ENCODE data around the gene TNFRSF12A. TPM values are rescaled to one million over a fixed set of nuclear protein-coding genes. Genes with fewer than 3 reads are reported as not detected.

Gene TNFRSF12A
- total and polyA plus RNA-seq, 2 of the 13 experiments (the other 11 are each of a cell fraction or from before 2014, with no cell fraction given), result 61.9 to 66.0 TPM

DNA sequence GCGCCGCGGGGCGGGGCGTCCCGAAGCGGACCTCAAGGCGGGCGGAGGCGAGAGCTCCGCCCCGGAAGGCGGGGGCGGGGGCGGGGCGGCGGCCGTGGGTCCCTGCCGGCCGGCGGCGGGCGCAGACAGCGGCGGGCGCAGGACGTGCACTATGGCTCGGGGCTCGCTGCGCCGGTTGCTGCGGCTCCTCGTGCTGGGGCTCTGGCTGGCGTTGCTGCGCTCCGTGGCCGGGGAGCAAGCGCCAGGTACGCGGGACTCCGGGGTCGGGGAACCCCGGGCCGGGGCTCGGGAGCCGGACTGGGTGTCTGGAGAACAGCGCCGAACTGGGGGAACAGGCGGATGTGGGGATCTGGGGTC lies at the start of gene TNFRSF12A (continued):
- TF ChIP-seq, protein P1, sequence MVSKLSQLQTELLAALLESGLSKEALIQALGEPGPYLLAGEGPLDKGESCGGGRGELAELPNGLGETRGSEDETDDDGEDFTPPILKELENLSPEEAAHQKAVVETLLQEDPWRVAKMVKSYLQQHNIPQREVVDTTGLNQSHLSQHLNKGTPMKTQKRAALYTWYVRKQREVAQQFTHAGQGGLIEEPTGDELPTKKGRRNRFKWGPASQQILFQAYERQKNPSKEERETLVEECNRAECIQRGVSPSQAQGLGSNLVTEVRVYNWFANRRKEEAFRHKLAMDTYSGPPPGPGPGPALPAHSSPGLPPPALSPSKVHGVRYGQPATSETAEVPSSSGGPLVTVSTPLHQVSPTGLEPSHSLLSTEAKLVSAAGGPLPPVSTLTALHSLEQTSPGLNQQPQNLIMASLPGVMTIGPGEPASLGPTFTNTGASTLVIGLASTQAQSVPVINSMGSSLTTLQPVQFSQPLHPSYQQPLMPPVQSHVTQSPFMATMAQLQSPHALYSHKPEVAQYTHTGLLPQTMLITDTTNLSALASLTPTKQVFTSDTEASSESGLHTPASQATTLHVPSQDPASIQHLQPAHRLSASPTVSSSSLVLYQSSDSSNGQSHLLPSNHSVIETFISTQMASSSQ (IDR thresholded peaks at IDR 0.05; ENCODE audit: low read depth), result no peak
- TF ChIP-seq, protein P1 (CRISPR knock-in tag; IDR thresholded peaks at IDR 0.05; ENCODE audit: borderline replicate concordance), result no peak
- TF ChIP-seq, protein P2, sequence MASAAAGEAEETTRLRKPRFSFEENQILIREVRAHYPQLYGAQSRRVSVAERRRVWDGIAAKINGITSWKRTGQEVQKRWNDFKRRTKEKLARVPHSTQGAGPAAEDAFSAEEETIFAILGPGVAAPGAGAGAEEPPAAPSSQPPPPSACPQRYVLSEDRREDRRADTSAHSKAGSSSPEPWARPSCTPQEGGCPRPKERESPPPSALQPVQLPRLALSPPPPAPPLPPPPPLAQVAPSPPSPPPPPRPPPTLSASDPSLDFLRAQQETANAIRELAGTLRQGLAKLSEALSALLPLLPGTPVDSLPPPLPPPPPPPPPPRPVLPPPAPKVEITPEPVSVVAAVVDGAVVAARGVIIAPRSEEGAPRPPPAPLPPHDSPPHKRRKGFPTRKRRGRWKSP (CRISPR knock-in tag; IDR thresholded peaks at IDR 0.05), result 0 out of 2 replicates have a peak, but pooled peaks have one; percentile 36
- TF ChIP-seq ZNF333 (CRISPR knock-in tag; IDR thresholded peaks at IDR 0.05; ENCODE audit: borderline replicate concordance), result peak; percentile 69; the same call in 1 of the 2 replicates
- no peak for TF ChIP-seq ELF1 (CRISPR knock-in tag; IDR thresholded peaks at IDR 0.05)
- peak; percentile 91 for TF ChIP-seq RBFOX2 (IDR thresholded peaks at IDR 0.05; ENCODE audit: low read depth, low read length)
- no peak; the same call in 1 of the 2 replicates for TF ChIP-seq HOXD1 (CRISPR knock-in tag; IDR thresholded peaks at IDR 0.05)
- TF ChIP-seq, protein P3, sequence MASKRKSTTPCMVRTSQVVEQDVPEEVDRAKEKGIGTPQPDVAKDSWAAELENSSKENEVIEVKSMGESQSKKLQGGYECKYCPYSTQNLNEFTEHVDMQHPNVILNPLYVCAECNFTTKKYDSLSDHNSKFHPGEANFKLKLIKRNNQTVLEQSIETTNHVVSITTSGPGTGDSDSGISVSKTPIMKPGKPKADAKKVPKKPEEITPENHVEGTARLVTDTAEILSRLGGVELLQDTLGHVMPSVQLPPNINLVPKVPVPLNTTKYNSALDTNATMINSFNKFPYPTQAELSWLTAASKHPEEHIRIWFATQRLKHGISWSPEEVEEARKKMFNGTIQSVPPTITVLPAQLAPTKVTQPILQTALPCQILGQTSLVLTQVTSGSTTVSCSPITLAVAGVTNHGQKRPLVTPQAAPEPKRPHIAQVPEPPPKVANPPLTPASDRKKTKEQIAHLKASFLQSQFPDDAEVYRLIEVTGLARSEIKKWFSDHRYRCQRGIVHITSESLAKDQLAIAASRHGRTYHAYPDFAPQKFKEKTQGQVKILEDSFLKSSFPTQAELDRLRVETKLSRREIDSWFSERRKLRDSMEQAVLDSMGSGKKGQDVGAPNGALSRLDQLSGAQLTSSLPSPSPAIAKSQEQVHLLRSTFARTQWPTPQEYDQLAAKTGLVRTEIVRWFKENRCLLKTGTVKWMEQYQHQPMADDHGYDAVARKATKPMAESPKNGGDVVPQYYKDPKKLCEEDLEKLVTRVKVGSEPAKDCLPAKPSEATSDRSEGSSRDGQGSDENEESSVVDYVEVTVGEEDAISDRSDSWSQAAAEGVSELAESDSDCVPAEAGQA (IDR thresholded peaks at IDR 0.05; ENCODE audit: low read depth), result no peak
- TF ChIP-seq, protein P3 (CRISPR knock-in tag; IDR thresholded peaks at IDR 0.05; ENCODE audit: borderline replicate concordance), result no peak
- TF ChIP-seq ZNF230 (CRISPR knock-in tag; IDR thresholded peaks at IDR 0.05), result no peak
- TF ChIP-seq ARNT (IDR thresholded peaks at IDR 0.05), result no peak
- TF ChIP-seq, protein P4, sequence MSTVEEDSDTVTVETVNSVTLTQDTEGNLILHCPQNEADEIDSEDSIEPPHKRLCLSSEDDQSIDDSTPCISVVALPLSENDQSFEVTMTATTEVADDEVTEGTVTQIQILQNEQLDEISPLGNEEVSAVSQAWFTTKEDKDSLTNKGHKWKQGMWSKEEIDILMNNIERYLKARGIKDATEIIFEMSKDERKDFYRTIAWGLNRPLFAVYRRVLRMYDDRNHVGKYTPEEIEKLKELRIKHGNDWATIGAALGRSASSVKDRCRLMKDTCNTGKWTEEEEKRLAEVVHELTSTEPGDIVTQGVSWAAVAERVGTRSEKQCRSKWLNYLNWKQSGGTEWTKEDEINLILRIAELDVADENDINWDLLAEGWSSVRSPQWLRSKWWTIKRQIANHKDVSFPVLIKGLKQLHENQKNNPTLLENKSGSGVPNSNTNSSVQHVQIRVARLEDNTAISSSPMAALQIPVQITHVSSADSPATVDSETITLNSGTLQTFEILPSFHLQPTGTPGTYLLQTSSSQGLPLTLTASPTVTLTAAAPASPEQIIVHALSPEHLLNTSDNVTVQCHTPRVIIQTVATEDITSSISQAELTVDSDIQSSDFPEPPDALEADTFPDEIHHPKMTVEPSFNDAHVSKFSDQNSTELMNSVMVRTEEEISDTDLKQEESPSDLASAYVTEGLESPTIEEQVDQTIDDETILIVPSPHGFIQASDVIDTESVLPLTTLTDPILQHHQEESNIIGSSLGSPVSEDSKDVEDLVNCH (CRISPR knock-in tag; IDR thresholded peaks at IDR 0.05), result no peak
- TF ChIP-seq SMC3 (IDR thresholded peaks at IDR 0.05; ENCODE audit: low read length), result no peak
- TF ChIP-seq ZNF850 (CRISPR knock-in tag; conservative IDR thresholded peaks at IDR 0.05), result no peak
- TF ChIP-seq ZNF460 (CRISPR knock-in tag; IDR thresholded peaks at IDR 0.05; ENCODE audit: borderline replicate concordance), result no peak
- no peak for TF ChIP-seq ZFAT (CRISPR knock-in tag; conservative IDR thresholded peaks at IDR 0.05)
- peak; percentile 40; the same call in 1 of the 2 replicates for TF ChIP-seq POLR2AphosphoS5 (IDR thresholded peaks at IDR 0.05; ENCODE audit: low read depth, low read length)
- 0 out of 2 replicates have a peak, but pooled peaks have one; percentile 40 for TF ChIP-seq HOXA5 (CRISPR knock-in tag; IDR thresholded peaks at IDR 0.05)

Measured in HepG2 (cell line).